Measurements from ENCODE around the gene C1QA.

DNA sequence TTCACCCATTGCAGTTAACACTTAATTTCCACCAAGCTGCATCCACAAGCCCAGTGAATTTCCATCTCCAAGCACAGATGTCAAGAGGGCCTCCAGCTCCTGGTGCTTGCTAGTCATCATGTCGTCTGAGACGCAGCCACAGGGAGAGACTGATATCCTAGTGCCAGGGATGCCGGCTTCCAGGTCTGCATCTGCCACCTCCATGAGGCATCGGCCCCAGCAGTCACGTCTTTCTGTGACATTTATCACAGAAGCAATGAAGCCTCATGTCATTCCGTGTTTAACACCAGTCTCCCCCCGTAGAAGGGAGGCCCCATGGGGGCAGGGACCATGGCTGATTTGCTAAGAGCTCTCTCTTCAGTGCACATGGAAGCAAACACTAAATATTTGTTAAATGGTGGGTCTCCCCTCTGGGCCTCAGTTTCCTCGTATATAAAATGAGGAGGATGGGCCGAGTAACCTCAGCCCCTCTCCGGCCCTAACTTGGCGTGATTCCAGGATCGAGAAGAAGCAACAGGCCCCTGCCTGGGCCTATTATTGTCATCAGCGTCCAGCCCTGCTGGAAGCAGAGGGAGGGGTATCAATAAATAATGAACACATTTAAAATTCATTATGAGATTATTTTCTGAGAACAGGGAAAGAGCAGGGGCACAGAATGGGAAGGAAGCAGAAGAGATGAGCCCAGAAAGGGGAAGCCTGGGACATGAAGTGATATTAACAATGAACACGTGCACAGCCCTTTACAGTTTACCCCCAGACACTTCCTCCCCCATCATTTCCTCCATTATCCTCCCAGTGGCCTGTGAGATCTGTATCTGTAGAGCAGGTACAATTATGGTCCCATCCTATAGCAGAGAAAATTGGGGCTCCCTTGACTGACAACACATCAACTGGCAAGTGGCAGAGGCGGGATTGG is 15.8 kb downstream of the C1QA start:
- TF ChIP-seq, protein P1, sequence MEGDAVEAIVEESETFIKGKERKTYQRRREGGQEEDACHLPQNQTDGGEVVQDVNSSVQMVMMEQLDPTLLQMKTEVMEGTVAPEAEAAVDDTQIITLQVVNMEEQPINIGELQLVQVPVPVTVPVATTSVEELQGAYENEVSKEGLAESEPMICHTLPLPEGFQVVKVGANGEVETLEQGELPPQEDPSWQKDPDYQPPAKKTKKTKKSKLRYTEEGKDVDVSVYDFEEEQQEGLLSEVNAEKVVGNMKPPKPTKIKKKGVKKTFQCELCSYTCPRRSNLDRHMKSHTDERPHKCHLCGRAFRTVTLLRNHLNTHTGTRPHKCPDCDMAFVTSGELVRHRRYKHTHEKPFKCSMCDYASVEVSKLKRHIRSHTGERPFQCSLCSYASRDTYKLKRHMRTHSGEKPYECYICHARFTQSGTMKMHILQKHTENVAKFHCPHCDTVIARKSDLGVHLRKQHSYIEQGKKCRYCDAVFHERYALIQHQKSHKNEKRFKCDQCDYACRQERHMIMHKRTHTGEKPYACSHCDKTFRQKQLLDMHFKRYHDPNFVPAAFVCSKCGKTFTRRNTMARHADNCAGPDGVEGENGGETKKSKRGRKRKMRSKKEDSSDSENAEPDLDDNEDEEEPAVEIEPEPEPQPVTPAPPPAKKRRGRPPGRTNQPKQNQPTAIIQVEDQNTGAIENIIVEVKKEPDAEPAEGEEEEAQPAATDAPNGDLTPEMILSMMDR (conservative IDR thresholded peaks at IDR 0.05) = no peak
- no peak for TF ChIP-seq EZH2 (IDR thresholded peaks at IDR 0.05; ENCODE audit: low read depth)
